Retina (tissue), 1 donor: ENCODE results near the gene PDYN.

ENCODE experiments used
- DNase-seq: peaks from one replicate; pipeline ENCODE4 v3.0.0-alpha.2; 2016

The PDYN gene

GRCh38 chr20:1931830-1932229 is 62.0 kb downstream of the PDYN start:
- no peak for DNase-seq

GRCh38 chr20:1930165-1930564 is 63.7 kb downstream of the PDYN start:
- DNase-seq, result no peak

- DNase-seq, result no peak
These were observed 64.4 kb downstream of the PDYN start for GRCh38 chr20:1929460-1929859.

- no peak for DNase-seq
These were observed 65.1 kb downstream of the PDYN start for GRCh38 chr20:1928782-1929181.
